Measurements from ENCODE around the gene LRRC4C.
A peak's percentile ranks its signal among the peaks of the same experiment; 100 is the strongest.
"Not testable (repeated sequence)": the region's sequence is repeated elsewhere in the genome, so short reads cannot be mapped to it uniquely, and the experiment has no call there.

The LRRC4C gene

DNA sequence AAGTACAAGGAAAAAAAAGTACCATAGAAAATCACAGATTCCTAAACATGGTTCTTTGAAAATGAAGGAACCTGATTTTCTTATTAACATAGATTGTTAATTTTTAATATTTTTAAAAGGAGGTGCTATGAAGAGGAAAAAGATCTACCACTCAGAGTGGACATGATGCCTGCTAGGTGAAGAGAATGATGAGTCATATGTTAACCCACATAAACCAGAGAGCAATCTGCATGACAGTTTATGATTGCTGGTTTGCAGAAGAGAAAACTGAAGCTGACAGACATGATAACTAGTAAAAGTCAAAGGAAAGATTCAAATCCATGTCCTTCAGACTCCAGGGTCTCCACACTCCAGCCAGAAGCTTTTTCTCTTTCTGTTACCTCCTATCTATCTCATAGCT, 1231.7 kb downstream of the LRRC4C start:
- TF ChIP-seq POLR2A (IDR thresholded peaks at IDR 0.05; ENCODE audit: low read depth, low read length) (no peak), TAF1 (IDR thresholded peaks at IDR 0.05; ENCODE audit: borderline replicate concordance, low read depth, low read length) (no peak), POLR2AphosphoS5 (IDR thresholded peaks at IDR 0.05; ENCODE audit: low read depth, low read length) (no peak)
- FAIRE-seq: peak; percentile 54
- no peak for DNase-seq (ENCODE audit: insufficient read length)

DNA sequence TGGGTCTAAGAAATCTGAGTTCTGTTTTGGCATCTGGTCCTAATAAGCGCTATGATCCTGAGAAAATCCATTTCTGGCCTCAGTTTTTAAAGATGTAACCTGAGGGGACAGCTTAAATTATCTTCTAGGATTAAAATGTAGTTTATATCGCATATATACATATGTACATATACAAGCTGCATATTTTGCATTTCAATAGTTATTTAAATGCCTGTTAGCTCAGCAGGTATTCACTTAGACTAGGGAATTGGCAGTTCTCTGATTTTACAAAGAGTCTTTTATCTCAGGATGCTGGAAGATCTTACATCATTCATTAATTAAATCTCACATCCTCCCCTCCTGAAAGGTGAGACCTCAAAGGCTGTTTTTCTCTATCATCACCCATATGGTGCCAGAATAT, 1232.8 kb downstream of the LRRC4C start:
- no peak for TF ChIP-seq TAF1 (IDR thresholded peaks at IDR 0.05; ENCODE audit: borderline replicate concordance, low read depth, low read length)
- FAIRE-seq: no peak
- no peak for DNase-seq (ENCODE audit: insufficient read length)

DNA sequence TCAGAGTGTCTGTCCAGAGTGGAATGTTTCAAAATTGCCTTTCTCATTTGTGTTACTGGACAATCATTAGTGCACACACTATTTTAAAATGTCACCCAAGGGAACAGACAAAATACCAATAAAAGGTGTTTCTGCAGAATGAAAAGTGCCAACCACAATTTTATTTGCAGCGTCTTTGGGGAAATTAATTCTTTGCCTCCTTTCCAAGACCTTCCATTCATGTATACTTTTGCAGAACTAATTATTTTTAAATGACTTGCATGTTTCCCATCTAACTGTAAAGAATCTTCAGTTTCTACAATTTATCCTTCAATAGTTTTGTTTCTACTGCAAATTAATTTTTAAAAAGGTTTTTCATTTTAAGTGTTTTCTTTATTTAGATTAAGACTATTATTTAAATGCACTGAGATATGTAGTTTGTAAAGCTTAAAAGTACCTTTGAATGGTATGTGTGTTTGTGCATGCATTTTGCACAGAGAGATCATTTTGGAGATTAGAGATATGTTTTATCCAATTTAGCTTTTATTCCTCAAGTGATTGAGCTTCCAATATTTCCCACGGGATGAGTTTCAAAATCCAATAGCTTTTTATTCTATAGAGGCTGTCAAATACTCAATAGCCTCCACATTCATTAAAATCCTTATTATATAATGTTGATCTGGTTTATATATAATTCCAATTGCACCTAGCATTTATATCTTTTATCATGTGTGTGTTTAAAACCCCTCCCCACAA, 1235.7 kb downstream of the LRRC4C start:
- DNase-seq (ENCODE audit: insufficient read length): no peak
- FAIRE-seq: no peak
- TF ChIP-seq POLR2AphosphoS5 (IDR thresholded peaks at IDR 0.05; ENCODE audit: low read depth, low read length) (no peak), POLR2A (IDR thresholded peaks at IDR 0.05; ENCODE audit: low read depth, low read length) (no peak), TAF1 (IDR thresholded peaks at IDR 0.05; ENCODE audit: borderline replicate concordance, low read depth, low read length) (no peak)

DNA sequence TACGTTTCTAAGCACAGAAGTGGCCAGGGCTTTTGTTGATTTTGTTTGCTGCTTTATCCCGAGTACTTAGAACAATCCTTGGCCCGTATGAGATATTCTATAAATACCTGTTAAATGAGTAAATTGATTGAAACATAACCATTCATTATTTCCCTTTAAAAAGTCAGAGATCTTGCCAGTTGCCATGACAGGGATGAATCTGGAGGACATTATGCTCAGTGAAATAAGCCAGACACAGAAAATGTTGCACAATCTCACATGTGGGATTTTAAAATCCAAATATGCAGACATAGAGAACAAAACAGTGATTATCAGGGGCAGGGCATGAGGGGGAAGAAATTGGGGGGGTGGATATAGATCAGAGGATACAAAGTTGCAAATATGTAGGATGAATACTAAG, 1240.1 kb downstream of the LRRC4C start:
- TF ChIP-seq POLR2A (IDR thresholded peaks at IDR 0.05; ENCODE audit: low read depth, low read length): no peak
- TF ChIP-seq TAF1 (IDR thresholded peaks at IDR 0.05; ENCODE audit: borderline replicate concordance, low read depth, low read length): no peak
- TF ChIP-seq POLR2AphosphoS5 (IDR thresholded peaks at IDR 0.05; ENCODE audit: low read depth, low read length): no peak
- DNase-seq (ENCODE audit: insufficient read length) (no peak), FAIRE-seq (no peak)

DNA sequence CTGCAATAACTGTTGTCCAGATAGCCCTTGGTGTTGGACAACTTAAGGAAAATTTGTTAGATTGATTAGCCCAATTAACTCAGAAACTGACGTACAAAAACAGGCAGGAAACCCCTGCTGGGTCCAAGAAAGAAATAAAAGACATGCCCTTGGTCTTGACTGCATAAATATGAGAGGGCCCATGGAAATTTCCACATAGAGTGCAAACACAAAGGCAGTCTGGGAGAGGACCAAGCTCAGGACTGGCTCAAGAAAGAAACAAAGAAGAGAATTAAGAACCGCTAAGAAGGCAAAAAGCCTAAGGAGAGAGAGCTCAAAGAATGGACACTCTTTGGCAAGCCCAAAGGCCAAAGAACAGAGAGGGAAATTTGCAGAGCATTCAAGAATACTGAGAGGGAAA, 1243.9 kb downstream of the LRRC4C start:
- FAIRE-seq (no peak), DNase-seq (ENCODE audit: insufficient read length) (no peak)
- no peak for TF ChIP-seq POLR2A (IDR thresholded peaks at IDR 0.05; ENCODE audit: low read depth, low read length)

DNA sequence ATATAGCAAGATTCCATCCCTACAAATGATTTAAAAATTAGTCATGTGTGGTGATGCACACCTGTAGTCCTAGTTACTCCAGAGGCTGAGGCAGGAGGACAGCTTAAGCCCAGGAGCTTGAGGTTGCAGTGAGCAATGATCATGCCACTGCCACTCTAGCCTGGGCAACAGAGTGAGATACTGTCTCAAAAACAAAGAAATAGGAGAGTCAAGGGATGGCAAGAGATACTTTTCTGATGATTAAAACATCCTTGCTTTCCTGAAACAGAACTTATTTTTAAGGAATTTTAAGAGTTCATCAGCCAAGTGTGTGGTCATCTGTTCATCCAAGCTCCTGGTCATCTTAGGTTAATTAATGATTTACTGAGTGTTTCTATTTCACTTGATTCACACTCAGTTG, 1252.0 kb downstream of the LRRC4C start:
- FAIRE-seq (no peak), DNase-seq (ENCODE audit: insufficient read length) (no peak)
- no peak for TF ChIP-seq TAF1 (IDR thresholded peaks at IDR 0.05; ENCODE audit: borderline replicate concordance, low read depth, low read length)

DNA sequence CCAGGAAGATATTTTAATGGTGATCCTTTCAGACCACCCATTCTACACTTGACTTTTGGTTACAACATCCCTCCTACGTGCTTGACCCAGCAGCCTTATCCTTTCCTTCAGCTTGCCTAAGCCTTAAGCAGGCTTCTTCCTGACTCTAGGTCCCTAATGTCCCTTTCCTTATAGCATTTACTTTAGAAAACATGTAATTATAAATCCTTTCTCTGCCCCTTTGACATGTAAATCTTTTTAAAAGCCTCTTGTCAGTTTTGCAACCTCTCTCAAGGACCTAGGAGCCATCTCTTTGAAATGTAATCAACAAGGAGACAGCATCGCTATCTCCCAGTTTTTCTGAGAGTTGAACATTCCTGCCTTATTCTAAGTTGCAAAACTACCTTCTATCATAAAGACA, 1255.2 kb downstream of the LRRC4C start:
- DNase-seq (ENCODE audit: insufficient read length) (no peak), FAIRE-seq (no peak)
- no peak for TF ChIP-seq TAF1 (IDR thresholded peaks at IDR 0.05; ENCODE audit: borderline replicate concordance, low read depth, low read length)
- TF ChIP-seq POLR2A (IDR thresholded peaks at IDR 0.05; ENCODE audit: low read depth, low read length): no peak
- TF ChIP-seq POLR2AphosphoS5 (IDR thresholded peaks at IDR 0.05; ENCODE audit: low read depth, low read length): no peak

DNA sequence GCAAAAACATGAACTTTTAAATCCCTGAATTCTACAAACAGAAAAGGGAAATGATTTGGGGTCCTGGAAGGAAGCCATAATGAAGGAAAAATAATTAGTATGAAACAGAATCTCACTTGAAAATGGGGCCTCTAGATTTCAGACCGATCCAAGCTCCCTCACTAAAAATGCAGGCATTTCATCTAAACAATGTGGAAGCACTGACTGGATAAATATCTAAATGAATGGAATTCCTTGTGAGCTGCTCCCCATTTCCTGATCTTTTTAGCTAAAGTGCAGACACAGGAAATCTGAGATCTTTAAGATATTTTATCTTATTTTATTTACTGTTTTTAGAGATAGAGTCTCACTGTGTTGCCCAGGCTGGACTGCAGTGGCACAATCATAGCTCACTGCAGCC, 1255.8 kb downstream of the LRRC4C start:
- FAIRE-seq (no peak), DNase-seq (ENCODE audit: insufficient read length) (no peak)
- no peak for TF ChIP-seq TAF1 (IDR thresholded peaks at IDR 0.05; ENCODE audit: borderline replicate concordance, low read depth, low read length)
- TF ChIP-seq POLR2A (IDR thresholded peaks at IDR 0.05; ENCODE audit: low read depth, low read length): no peak
- no peak for TF ChIP-seq POLR2AphosphoS5 (IDR thresholded peaks at IDR 0.05; ENCODE audit: low read depth, low read length)

DNA sequence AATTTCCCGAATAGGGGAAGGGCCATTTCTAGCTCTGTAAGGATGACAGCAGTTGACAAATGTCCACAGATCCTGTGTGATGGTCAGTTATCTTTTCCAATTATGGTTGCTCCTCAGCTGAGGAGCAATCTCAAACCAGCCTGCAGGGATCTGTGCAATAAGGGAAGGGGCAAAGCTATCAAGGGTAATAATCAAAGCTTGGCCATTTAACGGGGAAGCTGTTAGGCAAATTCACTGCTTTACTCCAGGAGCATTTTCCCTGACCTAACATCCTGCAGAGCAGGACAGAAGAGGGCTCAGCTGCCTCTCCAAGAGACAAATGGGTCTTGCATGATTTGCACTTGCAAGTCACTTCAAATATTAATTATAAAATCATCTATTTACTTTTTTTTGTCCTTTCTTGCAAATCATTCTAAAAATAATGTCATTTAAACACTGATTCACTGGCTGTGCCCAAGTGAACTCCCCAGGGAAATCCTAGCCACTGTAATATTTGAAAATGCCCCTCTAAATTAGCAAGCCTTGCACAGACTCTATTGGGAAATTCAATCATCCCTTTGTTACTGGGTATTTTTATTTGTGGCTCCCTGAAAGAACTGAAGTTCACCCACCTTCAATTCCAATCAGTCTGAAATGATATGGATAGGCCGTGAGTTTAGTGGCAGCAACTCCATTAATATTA, 1256.7 kb downstream of the LRRC4C start:
- FAIRE-seq: no peak

DNA sequence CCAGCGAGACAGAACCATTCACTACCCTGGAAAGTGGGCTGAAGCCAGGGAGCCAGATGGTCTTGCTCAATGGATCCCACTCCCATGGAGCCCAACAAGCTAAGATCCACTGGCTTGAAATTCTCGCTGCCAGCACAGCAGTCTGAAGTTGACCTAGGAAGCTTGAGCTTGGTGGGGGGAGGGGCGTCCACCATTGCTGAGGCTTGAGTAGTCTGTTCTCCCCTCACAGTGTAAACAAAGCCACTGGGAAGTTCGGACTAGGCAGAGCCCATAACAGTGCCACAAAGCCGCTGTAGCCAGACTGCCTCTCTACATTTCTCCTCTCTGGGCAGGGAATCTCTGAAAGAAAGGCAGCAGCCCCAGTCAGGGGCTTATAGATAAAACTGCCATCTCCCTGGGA, 1266.9 kb downstream of the LRRC4C start:
- not testable (repeated sequence) for FAIRE-seq; DNase-seq (ENCODE audit: insufficient read length)

More for the DNA sequence above, 1256.7 kb downstream of the LRRC4C start:
- TF ChIP-seq POLR2AphosphoS5 (IDR thresholded peaks at IDR 0.05; ENCODE audit: low read depth, low read length): no peak
- TF ChIP-seq TAF1 (IDR thresholded peaks at IDR 0.05; ENCODE audit: borderline replicate concordance, low read depth, low read length): no peak
- no peak for TF ChIP-seq POLR2A (IDR thresholded peaks at IDR 0.05; ENCODE audit: low read depth, low read length)
- no peak for DNase-seq (ENCODE audit: insufficient read length)

DNA sequence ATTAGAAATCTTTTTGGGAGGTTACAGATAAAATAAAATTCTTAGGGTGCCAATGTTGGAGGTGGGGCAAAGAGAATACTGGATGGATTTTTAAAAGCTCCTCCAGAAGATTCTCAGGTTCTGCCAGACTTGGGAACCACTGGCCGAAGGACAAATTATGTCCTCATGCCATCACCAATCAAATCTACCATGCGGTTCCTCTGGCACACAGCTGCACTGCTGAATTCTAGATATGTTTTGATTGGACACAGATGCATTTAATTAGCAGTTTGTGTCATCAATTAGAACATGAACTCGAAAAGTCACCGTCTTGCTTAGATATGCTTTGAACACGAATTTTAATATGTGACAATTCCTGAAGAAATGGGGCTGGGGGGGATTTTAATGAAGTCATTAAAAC, 1269.2 kb downstream of the LRRC4C start:
- no peak for TF ChIP-seq POLR2AphosphoS5 (IDR thresholded peaks at IDR 0.05; ENCODE audit: low read depth, low read length)
- no peak for TF ChIP-seq TAF1 (IDR thresholded peaks at IDR 0.05; ENCODE audit: borderline replicate concordance, low read depth, low read length)
- TF ChIP-seq POLR2A (IDR thresholded peaks at IDR 0.05; ENCODE audit: low read depth, low read length): no peak
- DNase-seq (ENCODE audit: insufficient read length) (no peak), FAIRE-seq (no peak)

DNA sequence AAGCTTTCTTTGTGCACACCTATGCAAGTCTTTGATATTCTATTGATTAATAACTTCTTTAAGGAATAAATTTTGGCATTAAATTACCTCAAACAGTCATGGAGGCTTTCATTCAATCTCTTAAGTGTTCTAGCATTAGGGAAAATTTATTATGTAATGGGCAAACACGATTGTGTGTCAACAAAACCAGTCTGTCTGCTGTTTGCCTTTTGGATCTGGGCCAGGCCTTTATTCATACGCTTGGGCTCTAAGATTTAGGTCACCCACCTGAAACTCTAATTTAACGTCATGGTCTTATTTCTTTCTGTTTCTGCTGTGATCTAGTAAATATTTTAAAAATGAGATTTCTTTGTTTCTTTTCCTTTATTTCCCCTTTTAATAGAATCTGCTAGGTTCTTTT, 1270.6 kb downstream of the LRRC4C start:
- TF ChIP-seq POLR2A (IDR thresholded peaks at IDR 0.05; ENCODE audit: low read depth, low read length): no peak
- DNase-seq (ENCODE audit: insufficient read length) (no peak), FAIRE-seq (no peak)

DNA sequence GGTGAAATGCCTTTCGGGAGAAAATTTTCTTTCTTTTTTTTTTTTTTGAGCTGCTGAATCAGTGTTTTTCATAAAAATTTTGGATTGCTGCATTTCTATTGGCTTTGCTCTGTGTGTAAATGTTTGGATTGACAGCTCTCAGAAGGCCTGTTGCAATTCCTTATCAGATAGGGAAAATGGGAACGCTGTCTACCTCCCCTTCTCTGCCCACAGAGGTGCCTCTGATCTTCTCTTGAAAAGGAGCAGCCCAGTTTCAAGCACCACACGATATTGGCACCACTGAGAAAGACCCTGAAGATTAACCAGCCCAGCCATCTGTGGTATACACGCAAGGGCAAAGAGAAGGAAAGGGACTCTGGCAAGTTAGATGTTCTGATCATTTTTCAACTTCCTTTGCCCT, 1272.2 kb downstream of the LRRC4C start:
- DNase-seq (ENCODE audit: insufficient read length) (no peak), FAIRE-seq (no peak)
- TF ChIP-seq TAF1 (IDR thresholded peaks at IDR 0.05; ENCODE audit: borderline replicate concordance, low read depth, low read length) (no peak), POLR2A (IDR thresholded peaks at IDR 0.05; ENCODE audit: low read depth, low read length) (no peak), POLR2AphosphoS5 (IDR thresholded peaks at IDR 0.05; ENCODE audit: low read depth, low read length) (no peak)

Data from GM12892 (cell line).